IgD-negative memory B cell (primary cell): ENCODE results near the gene CCL1. TPM values are rescaled to one million over a fixed set of nuclear protein-coding genes. Genes with fewer than 3 reads are reported as not detected.

Experiments
- H3K27ac Mint-ChIP-seq, 3 donors: one replicate each; pipeline ENCODE4 v1.8.0; 2020 to 2022; ENCODE audit warnings: mild to moderate bottlenecking in 3 of 3, mixed read lengths in 3 of 3, moderate library complexity in 1 of 3
- H3K27me3 Mint-ChIP-seq: one replicate; pipeline ENCODE4 v1.8.0; 2021; ENCODE audit warnings: mixed read lengths
- H3K36me3 Mint-ChIP-seq: one replicate; pipeline ENCODE4 v1.8.0; 2020; ENCODE audit warnings: mild to moderate bottlenecking, mixed read lengths
- H3K4me1 Mint-ChIP-seq, 3 donors: one replicate each; pipeline ENCODE4 v1.8.0; 2020 to 2022; ENCODE audit warnings: mixed read lengths in 3 of 3, mild to moderate bottlenecking in 1 of 3
- H3K4me3 Mint-ChIP-seq, 4 donors: one replicate each; pipeline ENCODE4 v1.8.0; 2020 to 2022; ENCODE audit warnings: mild to moderate bottlenecking in 4 of 4, mixed read lengths in 4 of 4, moderate library complexity in 3 of 4
- H3K9me3 Mint-ChIP-seq, 3 donors: one replicate each; pipeline ENCODE4 v1.8.0; 2020 to 2021; ENCODE audit warnings: mixed read lengths in 3 of 3, mild to moderate bottlenecking in 1 of 3
- polyA plus RNA-seq: library from polyadenylated mRNA; unstranded; fragments of 300-500 nt; fragmentation: Illumina TruSeq; gene quantifications from one replicate; pipeline ENCODE4 v1.2.3, GENCODE V29; 2021

The CCL1 gene
- polyA plus RNA-seq, 1 donor from 2014 or later, result not detected

GRCh38 chr17:34389126-34389750 lies 26.2 kb upstream of the CCL1 start:
- H3K4me3 Mint-ChIP-seq, result no peak overlapping the region
- no peaks in the 10 kb centered on the region for H3K36me3 Mint-ChIP-seq
- H3K4me1 Mint-ChIP-seq, result peaks cover 0 to 14% (median 13%) of the 10 kb centered on the region in 3 donors
- no peak overlapping the region for H3K27ac Mint-ChIP-seq
- H3K27me3 Mint-ChIP-seq, result peaks cover 11% of the 10 kb centered on the region
- no peaks in the 10 kb centered on the region for H3K9me3 Mint-ChIP-seq

DNA sequence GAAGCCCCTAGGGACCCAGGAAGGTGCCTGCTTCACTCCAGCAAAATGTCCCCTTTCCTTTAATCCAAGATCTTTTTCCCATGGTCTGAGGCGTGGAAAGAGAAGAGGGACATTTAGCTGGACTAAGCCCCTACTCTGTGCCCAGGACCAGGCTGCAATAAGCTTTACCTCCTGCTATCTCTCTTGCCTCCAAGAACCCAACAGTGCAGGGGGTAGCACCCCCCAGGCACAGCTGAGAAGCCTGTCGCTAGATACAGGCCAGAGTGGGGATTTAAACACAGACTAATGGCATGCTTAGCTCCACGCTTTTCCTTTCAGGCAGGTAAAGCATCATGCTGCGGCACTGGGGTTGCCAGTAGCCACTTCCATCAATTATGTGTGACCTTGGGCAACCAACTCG lies 24.5 kb upstream of the CCL1 start:
- H3K4me1 Mint-ChIP-seq, result peaks cover 4 to 17% (median 11%) of the 10 kb centered on the region in 3 donors
- H3K9me3 Mint-ChIP-seq, result no peaks in the 10 kb centered on the region
- no peak overlapping the region for H3K27ac Mint-ChIP-seq
- no peaks in the 10 kb centered on the region for H3K36me3 Mint-ChIP-seq
- peaks cover 11% of the 10 kb centered on the region for H3K27me3 Mint-ChIP-seq
- no peak overlapping the region for H3K4me3 Mint-ChIP-seq

DNA sequence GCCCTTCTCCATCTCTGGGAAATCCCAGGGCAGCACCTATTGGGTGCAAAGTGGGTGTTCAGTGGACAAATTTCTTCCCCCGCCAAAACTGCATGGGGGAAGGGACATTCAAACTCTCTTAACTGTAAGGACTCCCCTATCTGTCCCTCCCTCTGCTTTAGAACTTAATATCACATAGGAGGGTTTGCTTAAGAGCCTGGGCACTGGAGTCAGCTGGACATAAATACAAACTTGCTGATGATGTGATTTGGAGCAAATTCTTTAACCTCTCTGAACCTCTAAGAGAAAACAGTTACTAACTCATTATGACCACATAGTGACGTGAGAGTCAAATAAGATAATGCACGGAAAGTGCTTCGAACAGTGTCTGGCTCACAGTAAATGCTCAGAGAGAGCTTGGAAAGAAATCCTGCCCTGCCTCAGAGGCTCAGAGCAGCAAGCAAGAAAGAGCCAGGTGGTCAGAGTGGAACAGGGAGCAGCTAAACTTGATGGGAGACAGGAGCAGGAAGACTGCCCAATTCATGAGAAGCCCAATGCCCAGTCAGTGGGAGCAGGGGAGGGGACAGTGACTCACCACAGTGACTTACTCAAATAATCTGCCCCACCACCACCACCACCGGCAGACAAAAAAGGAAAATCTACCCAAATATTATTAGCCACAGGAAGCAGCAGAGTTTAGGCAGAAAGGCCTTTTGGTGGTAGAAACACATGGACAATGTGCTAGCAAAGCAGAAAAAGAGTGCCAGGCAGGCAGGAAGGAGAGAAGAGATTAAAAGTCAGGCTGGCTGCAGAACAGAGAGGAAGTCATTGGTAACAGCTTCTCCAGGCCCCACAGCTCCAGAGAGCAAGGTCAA lies 23.9 kb upstream of the CCL1 start:
- peaks cover 11% of the 10 kb centered on the region for H3K27me3 Mint-ChIP-seq

DNA sequence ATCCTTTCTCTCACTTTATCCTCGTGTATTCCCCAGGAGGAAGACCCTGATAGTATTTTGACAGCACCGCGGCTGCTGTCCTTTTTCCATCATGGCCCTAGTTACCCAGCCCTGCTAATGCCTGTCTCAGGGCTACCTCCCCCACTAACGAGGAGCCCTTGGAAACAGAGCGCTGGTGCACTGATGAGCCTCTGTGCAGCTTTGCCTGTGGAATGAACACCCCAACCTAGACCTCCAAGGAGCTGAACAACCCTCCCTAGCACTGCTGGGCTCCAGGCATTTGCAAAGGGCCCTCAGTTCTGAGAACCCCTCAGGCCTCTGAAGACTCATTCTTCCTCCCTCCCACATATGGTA lies 23.3 kb upstream of the CCL1 start:
- Mint-ChIP-seq H3K27ac (no peak overlapping the region), H3K4me3 (no peak overlapping the region), H3K9me3 (no peaks in the 10 kb centered on the region), H3K36me3 (no peaks in the 10 kb centered on the region), H3K27me3 (peaks cover 11% of the 10 kb centered on the region), H3K4me1 (peaks cover 4 to 22% (median 11%) of the 10 kb centered on the region in 3 donors)

More for the DNA sequence above, 23.9 kb upstream of the CCL1 start:
- no peak overlapping the region for H3K27ac Mint-ChIP-seq
- no peaks in the 10 kb centered on the region for H3K36me3 Mint-ChIP-seq
- no peak overlapping the region for H3K4me3 Mint-ChIP-seq
- peaks cover 4 to 20% (median 11%) of the 10 kb centered on the region in 3 donors for H3K4me1 Mint-ChIP-seq
- H3K9me3 Mint-ChIP-seq, result no peaks in the 10 kb centered on the region

- Mint-ChIP-seq H3K4me3 (no peak overlapping the region), H3K36me3 (no peaks in the 10 kb centered on the region), H3K4me1 (peaks cover 4 to 22% (median 7%) of the 10 kb centered on the region in 3 donors), H3K27me3 (peaks cover 11% of the 10 kb centered on the region), H3K27ac (no peak overlapping the region), H3K9me3 (no peaks in the 10 kb centered on the region)
Observed at GRCh38 chr17:34384822-34385605, 22.0 kb upstream of the CCL1 start.

- peaks cover 10% of the 10 kb centered on the region for H3K27me3 Mint-ChIP-seq
- H3K27ac Mint-ChIP-seq, result no peak overlapping the region
- no peaks in the 10 kb centered on the region for H3K36me3 Mint-ChIP-seq
Observed at GRCh38 chr17:34384271-34384670, 21.2 kb upstream of the CCL1 start.

GRCh38 chr17:34383216-34383615 lies 20.2 kb upstream of the CCL1 start:
- H3K4me1 Mint-ChIP-seq, result peaks cover 13 to 26% (median 14%) of the 10 kb centered on the region in 3 donors
- H3K4me3 Mint-ChIP-seq, result no peak overlapping the region
- H3K27me3 Mint-ChIP-seq, result peaks cover 6% of the 10 kb centered on the region

More at GRCh38 chr17:34384271-34384670, 21.2 kb upstream of the CCL1 start:
- Mint-ChIP-seq H3K4me3 (no peak overlapping the region), H3K4me1 (peaks cover 4 to 19% (median 6%) of the 10 kb centered on the region in 3 donors), H3K9me3 (no peaks in the 10 kb centered on the region)

GRCh38 chr17:34382621-34383124 lies 19.6 kb upstream of the CCL1 start:
- Mint-ChIP-seq H3K9me3 (no peaks in the 10 kb centered on the region), H3K27ac (no peak overlapping the region), H3K27me3 (peaks cover 6% of the 10 kb centered on the region), H3K4me1 (peaks cover 13 to 26% (median 14%) of the 10 kb centered on the region in 3 donors), H3K4me3 (peak overlapping the region in 1 of 4 donors; percentile 15), H3K36me3 (no peaks in the 10 kb centered on the region)

More at GRCh38 chr17:34383216-34383615, 20.2 kb upstream of the CCL1 start:
- Mint-ChIP-seq H3K27ac (no peak overlapping the region), H3K9me3 (no peaks in the 10 kb centered on the region), H3K36me3 (no peaks in the 10 kb centered on the region)

DNA sequence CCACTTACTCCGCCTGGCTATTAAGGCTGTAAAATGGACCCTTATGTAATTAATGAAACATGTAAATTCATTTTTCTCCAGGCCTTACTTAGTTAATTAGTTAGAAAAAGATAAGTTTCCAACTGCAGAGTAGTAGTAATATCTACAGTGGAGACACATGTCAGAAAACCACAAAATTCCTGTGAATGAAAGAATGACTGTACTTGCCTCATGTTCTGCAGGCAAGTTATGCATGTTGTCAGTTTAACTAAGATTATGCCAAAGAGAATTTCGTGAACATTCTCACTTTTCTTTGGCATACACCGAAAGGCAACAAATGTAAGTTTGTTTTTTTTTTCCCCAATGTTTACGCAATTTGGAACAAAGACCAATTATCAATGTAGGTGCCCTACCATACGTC lies 16.8 kb upstream of the CCL1 start:
- no peak overlapping the region for H3K27ac Mint-ChIP-seq
- H3K36me3 Mint-ChIP-seq, result no peaks in the 10 kb centered on the region
- H3K27me3 Mint-ChIP-seq, result no peaks in the 10 kb centered on the region
- peaks cover 14 to 25% (median 23%) of the 10 kb centered on the region in 3 donors for H3K4me1 Mint-ChIP-seq
- H3K4me3 Mint-ChIP-seq, result no peak overlapping the region
- H3K9me3 Mint-ChIP-seq, result no peaks in the 10 kb centered on the region

- H3K4me3 Mint-ChIP-seq, result peak overlapping the region in 2 of 4 donors; percentile 63 to 89
- H3K4me1 Mint-ChIP-seq, result peaks cover 14 to 25% (median 23%) of the 10 kb centered on the region in 3 donors
- no peaks in the 10 kb centered on the region for H3K9me3 Mint-ChIP-seq
- H3K36me3 Mint-ChIP-seq, result no peaks in the 10 kb centered on the region
- peak overlapping the region; percentile 19 to 55 (median 36) for H3K27ac Mint-ChIP-seq
- H3K27me3 Mint-ChIP-seq, result no peaks in the 10 kb centered on the region
Observed at GRCh38 chr17:34378664-34379101, 15.7 kb upstream of the CCL1 start.

DNA sequence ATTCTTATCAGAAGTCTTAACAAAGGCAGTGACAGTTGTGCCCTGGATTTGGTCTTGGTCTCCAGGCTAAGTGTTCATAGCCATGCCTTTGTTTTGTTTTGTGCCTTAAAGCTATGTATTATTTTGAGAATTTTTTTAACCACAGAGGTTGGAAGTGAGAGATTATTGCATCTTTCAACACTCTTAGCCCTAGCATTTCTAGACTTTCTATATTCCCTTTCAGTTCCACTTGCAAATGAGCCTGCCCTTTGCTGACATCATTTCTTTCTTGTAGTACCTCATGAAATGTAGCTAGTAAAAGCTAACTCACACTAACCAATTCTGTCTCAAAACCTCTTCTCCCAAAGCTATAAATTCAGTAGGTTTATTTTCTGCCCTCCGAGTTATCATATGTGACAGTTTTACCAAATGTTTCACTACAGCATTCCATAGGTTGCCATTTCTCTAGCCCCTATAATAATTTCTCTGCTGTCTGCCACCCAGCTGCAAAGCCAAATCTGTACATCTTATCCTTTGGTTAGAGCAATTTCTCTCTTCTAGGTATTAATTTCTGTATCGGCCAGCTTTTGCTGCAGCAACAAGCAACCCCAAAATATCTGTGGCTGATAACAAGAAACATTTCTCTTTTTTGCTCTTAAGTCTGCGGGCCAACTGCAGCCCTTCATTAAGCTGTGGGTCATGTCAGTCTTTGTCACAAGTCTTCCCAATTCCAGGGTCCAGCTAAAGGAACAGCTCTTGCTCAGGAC lies 14.2 kb upstream of the CCL1 start:
- Mint-ChIP-seq H3K4me1 (peaks cover 14 to 21% (median 18%) of the 10 kb centered on the region in 3 donors), H3K27ac (peak overlapping the region in 1 of 3 donors; percentile 54), H3K4me3 (no peak overlapping the region), H3K36me3 (no peaks in the 10 kb centered on the region), H3K9me3 (no peaks in the 10 kb centered on the region), H3K27me3 (peaks cover 2% of the 10 kb centered on the region)

DNA sequence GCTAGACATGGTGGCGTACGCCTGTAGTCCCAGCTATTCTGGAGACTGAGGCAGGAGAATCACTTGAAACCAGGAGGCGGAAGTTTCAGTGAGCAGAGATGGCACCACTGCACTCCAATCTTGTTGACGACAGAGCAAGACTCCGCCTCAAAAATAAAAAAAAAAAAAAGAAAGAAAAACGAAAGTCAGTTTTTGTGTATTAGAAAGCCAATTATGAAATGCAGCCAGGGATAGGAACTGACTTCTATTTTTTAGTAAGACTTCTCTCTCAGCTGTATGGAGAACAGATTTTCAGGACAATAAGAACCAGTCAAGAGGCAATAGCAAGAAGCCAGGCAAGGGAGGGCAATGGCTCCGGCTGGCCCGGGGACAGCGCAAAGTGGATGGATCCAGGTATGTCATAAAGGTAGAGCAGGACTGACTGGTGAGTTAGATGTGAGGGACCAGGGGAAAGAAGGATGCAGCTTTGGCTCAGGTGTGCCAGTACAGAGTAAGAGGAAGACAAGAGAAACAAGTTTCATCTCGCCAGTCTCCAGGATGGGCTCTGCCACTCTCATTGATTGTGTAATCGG lies 12.5 kb upstream of the CCL1 start:
- H3K36me3 Mint-ChIP-seq, result no peaks in the 10 kb centered on the region
- peaks cover 2% of the 10 kb centered on the region for H3K27me3 Mint-ChIP-seq
- peaks cover 15 to 30% (median 17%) of the 10 kb centered on the region in 3 donors for H3K4me1 Mint-ChIP-seq
- H3K27ac Mint-ChIP-seq, result no peak overlapping the region
- no peaks in the 10 kb centered on the region for H3K9me3 Mint-ChIP-seq
- H3K4me3 Mint-ChIP-seq, result no peak overlapping the region

DNA sequence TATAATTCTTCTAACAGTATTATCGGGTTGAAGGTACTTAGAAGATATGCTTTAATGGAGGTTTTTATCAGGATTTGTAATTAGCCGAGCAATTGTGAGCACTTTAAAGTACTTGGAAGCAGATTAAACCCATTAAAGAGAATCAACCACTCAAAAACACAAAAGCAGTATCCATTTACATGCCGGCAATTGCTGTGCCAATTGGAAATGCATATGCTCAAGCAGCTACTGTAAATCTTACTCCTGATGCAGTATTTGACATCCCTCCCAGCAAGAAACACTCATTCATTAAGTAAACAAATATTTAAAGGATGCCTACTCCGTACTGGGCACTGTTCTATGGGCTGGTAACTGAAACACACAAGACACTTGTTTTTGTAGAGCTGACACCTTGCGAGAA lies 11.4 kb upstream of the CCL1 start:
- Mint-ChIP-seq H3K4me3 (peak overlapping the region in 1 of 4 donors; percentile 6), H3K9me3 (no peaks in the 10 kb centered on the region), H3K27ac (no peak overlapping the region), H3K4me1 (peaks cover 16 to 30% (median 17%) of the 10 kb centered on the region in 3 donors), H3K36me3 (no peaks in the 10 kb centered on the region), H3K27me3 (peaks cover 2% of the 10 kb centered on the region)
